Spleen (tissue), 11 donors: Measurements from ENCODE around the gene RTN3. TPM values are rescaled to one million over a fixed set of nuclear protein-coding genes. Genes with fewer than 3 reads are reported as not detected.

Experiments
- DNase-seq: peaks from one replicate; pipeline ENCODE4 v3.0.0-alpha.2; 2020
- H3K27ac ChIP-seq, 8 donors: fragments of 200-600 bp; sonication (generic) in 7 of 8; 1 replicate in 4 of 8; 2 replicates in 4 of 8; pipeline versions ENCODE4 v1.5.0 to v1.8.0; 2016 to 2021; ENCODE audit warnings: inconsistent platforms in 4 of 8, mild to moderate bottlenecking in 4 of 8, moderate library complexity in 1 of 8
- H3K27me3 ChIP-seq, 7 donors: fragments of 200-600 bp; sonication (generic) in 6 of 7; replicated peaks in 1 of 7; 1 replicate in 4 of 7; 2 replicates in 3 of 7; pipeline versions ENCODE4 v1.5.0 to v1.8.0; 2016 to 2021; ENCODE audit warnings: inconsistent platforms in 3 of 7, mild to moderate bottlenecking in 1 of 7
- H3K36me3 ChIP-seq, 6 donors: fragments of 200-600 bp; sonication (generic) in 5 of 6; 1 replicate in 4 of 6; 2 replicates in 2 of 6; pipeline versions ENCODE4 v1.5.0 to v1.8.0; 2016 to 2021; ENCODE audit warnings: inconsistent platforms in 2 of 6
- H3K4me1 ChIP-seq, 6 donors: fragments of 200-600 bp; sonication (generic) in 5 of 6; 1 replicate in 3 of 6; 2 replicates in 3 of 6; pipeline versions ENCODE4 v1.5.0 to v1.8.0; 2016 to 2021; ENCODE audit warnings: inconsistent platforms in 3 of 6
- H3K4me3 ChIP-seq, 8 donors: fragments of 200-600 bp; sonication (generic) in 7 of 8; 1 replicate in 4 of 8; 2 replicates in 4 of 8; pipeline versions ENCODE4 v1.5.0 to v1.8.0; 2016 to 2021; ENCODE audit warnings: inconsistent platforms in 4 of 8, mild to moderate bottlenecking in 4 of 8, moderate library complexity in 2 of 8
- H3K9me3 ChIP-seq, 8 donors: fragments of 200-600 bp; sonication (generic) in 7 of 8; 1 replicate in 4 of 8; 2 replicates in 4 of 8; pipeline versions ENCODE4 v1.5.0 to v1.8.0; 2016 to 2021; ENCODE audit warnings: inconsistent platforms in 4 of 8
- POLR2A ChIP-seq, 3 donors: fragments of 450-650 bp; IDR thresholded peaks; one replicate each; pipeline ENCODE4 v1.5.1; 2017; ENCODE audit warnings: antibody characterized with exemption in 3 of 3, mild to moderate bottlenecking in 1 of 3
- POLR2AphosphoS5 ChIP-seq, 3 donors: sonication (generic); formaldehyde crosslinking; IDR thresholded peaks; one replicate each; pipeline ENCODE4 v1.5.1; 2017; ENCODE audit warnings: antibody characterized with exemption in 3 of 3
- WGBS, 5 donors: extraction: QIAGEN DNeasy Blood & Tissue Kit in 3 of 5; methylation state at CpG; one replicate each; pipeline versions ENCODE4 v1.1.5 to v1.1.7; 2013 to 2018; 5-methylcytosine and 5-hydroxymethylcytosine counted together
- intact Hi-C: fragments of 100-400 bp; cut with DNase I; formaldehyde crosslinking; loops from one replicate; pipeline ENCODE4 v1.15.0; 2023; ENCODE audit warnings: low total_unique reads
- polyA plus RNA-seq, 3 donors: library from polyadenylated mRNA; stranded (reverse); fragments of 200-250 nt; gene quantifications; one replicate each; pipeline ENCODE4 v1.2.1, GENCODE V29; 2013
- total RNA-seq, 7 donors: library from RNA; depleted of rRNA in 3 of 7; stranded (reverse); fragments of >200 nt in 3 of 7; fragmentation: NEBNext Ultra II Directional in 4 of 7; extraction: Animal tissue kit (Norgen Biotek cat#: 25700) in 4 of 7; gene quantifications; one replicate each; pipeline versions ENCODE4 v1.1.0 to v1.2.1, GENCODE V29; 2016 to 2021
- TF ChIP-seq, protein P1 (sequence below), 11 experiments: fragments of 200-600 bp in 7 of 11; fragments of 450-650 bp in 4 of 11; sonication (generic) in 4 of 11; IDR thresholded peaks in 8 of 11; conservative IDR thresholded peaks in 3 of 11; 1 replicate in 7 of 11; 2 replicates in 4 of 11; pipeline versions ENCODE4 v1.4.0 to v1.8.0; 2016 to 2021; ENCODE audit warnings: antibody characterized with exemption in 11 of 11, inconsistent platforms in 4 of 11, mild to moderate bottlenecking in 1 of 11
- donor health status: healthy with polysubstance abuse.
- donor health status: DM: no; HTN: no; CAD: no; lungs with moderate emphysema.
- donor health status: DM: no; HTN: no; CAD: no.
- donor health status: Bipolar disorder and iron deficiency.
- donor health status: healthy.
- donor health status: DM: no; HTN: no; CAD: no.
- donor health status: DM: yes; HTN: yes; CAD: no.

Gene RTN3
- total and polyA plus RNA-seq, 10 donors = 17.6 to 166 (median 76.2) TPM

DNA sequence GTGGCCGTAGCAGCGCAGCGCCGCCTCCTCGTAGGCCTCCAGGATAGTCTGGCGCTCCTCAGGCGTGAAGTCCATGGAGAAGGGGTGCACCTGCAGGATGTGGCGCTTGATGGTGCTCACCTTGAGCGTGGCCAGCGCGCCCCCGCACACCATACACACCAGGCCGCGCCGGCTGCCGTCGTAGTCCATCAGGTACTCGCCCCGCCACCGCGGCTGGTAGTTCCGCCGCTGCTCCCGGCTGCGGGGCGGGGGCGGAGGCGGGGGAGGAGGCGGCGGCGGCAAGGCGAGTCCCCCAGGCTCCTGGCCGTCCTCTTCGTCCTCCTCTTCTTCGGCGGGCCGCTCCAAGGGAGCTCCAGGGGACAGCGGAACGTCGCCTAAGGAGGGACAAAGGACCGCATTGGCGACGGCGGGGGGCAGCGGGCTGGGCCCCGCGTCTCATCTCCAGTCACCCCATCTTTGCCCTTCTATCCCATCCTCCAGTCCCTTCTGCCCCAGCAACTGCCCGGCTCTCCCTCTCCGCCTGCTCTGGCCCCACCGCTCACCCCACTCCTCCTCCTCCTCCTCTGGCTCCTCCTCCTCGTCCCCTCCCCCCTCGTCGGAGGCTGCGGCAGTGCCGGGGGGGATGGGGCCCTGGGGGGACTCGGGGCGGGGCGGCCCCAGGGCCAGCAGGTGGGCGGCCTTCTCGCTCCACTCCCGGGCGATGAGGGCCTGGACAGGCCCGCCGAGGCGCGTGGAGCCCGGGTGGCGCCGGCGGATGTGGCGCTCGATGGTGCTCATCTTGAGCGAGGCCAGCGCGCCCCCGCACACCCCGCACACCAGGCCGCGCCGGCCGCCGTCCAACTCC lies 82.4 kb downstream of the RTN3 start:
- Histone ChIP-seq H3K27me3 (peaks cover 0 to 1% (median under 1%) of the 10 kb centered on the region in 7 donors), H3K4me3 (peak overlapping the region in 5 of 8 donors; percentile 9 to 40 (median 15)), H3K36me3 (peaks cover 0 to 47% (median 5%) of the 10 kb centered on the region in 6 donors), H3K4me1 (peaks cover 0 to 37% (median 13%) of the 10 kb centered on the region in 6 donors), H3K27ac (peak overlapping the region in 5 of 8 donors; percentile 1 to 33 (median 22)), H3K9me3 (no peaks in the 10 kb centered on the region)
- no peak for DNase-seq
- 74 to 91% (median 76%) methylated on average over 30 to 82 of the region's 82 CpGs for WGBS, 5 donors
- intact Hi-C loops = no loop called here
- TF ChIP-seq POLR2AphosphoS5 (IDR thresholded peaks at IDR 0.05) (peak in 1 of 3 donors; percentile 5), POLR2A (IDR thresholded peaks at IDR 0.05) (no peak)
- TF ChIP-seq, protein P1, sequence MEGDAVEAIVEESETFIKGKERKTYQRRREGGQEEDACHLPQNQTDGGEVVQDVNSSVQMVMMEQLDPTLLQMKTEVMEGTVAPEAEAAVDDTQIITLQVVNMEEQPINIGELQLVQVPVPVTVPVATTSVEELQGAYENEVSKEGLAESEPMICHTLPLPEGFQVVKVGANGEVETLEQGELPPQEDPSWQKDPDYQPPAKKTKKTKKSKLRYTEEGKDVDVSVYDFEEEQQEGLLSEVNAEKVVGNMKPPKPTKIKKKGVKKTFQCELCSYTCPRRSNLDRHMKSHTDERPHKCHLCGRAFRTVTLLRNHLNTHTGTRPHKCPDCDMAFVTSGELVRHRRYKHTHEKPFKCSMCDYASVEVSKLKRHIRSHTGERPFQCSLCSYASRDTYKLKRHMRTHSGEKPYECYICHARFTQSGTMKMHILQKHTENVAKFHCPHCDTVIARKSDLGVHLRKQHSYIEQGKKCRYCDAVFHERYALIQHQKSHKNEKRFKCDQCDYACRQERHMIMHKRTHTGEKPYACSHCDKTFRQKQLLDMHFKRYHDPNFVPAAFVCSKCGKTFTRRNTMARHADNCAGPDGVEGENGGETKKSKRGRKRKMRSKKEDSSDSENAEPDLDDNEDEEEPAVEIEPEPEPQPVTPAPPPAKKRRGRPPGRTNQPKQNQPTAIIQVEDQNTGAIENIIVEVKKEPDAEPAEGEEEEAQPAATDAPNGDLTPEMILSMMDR (IDR thresholded peaks at IDR 0.05 in 8 of 11, conservative IDR thresholded peaks at IDR 0.05 in 3 of 11) = no peak

DNA sequence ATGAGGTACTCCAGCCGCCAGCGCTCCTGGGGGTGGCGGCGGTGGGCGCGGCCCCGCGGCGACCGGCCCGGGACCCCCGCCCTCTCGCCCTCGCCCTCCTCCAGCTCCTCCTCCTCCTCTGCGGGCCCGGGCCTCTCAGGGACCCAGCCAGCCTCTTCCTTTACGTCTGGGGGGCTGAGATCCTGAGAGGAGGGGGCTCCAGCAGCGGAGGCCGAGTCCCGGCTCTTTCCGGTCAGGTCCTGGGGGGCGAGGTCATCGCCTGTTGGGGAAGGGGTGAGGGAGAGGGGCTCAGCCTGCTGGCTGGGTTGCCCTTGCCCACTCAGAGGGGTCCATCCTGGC lies 83.0 kb downstream of the RTN3 start:
- peaks cover under 1 to 42% (median 16%) of the 10 kb centered on the region in 6 donors for H3K4me1 ChIP-seq
- H3K9me3 ChIP-seq = no peaks in the 10 kb centered on the region
- H3K36me3 ChIP-seq = peaks cover 0 to 41% (median 3%) of the 10 kb centered on the region in 6 donors
- DNase-seq = no peak
- H3K27ac ChIP-seq = peak overlapping the region in 3 of 8 donors; percentile 22 to 33 (median 31)
- H3K27me3 ChIP-seq = peaks cover 0 to 7% (median 6%) of the 10 kb centered on the region in 7 donors
- TF ChIP-seq, protein P1 (IDR thresholded peaks at IDR 0.05 in 8 of 11, conservative IDR thresholded peaks at IDR 0.05 in 3 of 11) = no peak
- TF ChIP-seq POLR2A (IDR thresholded peaks at IDR 0.05) = no peak
- intact Hi-C loops = no loop called here
- 81 to 98% (median 89%) methylated on average over 6 to 23 of the region's 23 CpGs for WGBS, 5 donors
- no peak overlapping the region for H3K4me3 ChIP-seq

DNA sequence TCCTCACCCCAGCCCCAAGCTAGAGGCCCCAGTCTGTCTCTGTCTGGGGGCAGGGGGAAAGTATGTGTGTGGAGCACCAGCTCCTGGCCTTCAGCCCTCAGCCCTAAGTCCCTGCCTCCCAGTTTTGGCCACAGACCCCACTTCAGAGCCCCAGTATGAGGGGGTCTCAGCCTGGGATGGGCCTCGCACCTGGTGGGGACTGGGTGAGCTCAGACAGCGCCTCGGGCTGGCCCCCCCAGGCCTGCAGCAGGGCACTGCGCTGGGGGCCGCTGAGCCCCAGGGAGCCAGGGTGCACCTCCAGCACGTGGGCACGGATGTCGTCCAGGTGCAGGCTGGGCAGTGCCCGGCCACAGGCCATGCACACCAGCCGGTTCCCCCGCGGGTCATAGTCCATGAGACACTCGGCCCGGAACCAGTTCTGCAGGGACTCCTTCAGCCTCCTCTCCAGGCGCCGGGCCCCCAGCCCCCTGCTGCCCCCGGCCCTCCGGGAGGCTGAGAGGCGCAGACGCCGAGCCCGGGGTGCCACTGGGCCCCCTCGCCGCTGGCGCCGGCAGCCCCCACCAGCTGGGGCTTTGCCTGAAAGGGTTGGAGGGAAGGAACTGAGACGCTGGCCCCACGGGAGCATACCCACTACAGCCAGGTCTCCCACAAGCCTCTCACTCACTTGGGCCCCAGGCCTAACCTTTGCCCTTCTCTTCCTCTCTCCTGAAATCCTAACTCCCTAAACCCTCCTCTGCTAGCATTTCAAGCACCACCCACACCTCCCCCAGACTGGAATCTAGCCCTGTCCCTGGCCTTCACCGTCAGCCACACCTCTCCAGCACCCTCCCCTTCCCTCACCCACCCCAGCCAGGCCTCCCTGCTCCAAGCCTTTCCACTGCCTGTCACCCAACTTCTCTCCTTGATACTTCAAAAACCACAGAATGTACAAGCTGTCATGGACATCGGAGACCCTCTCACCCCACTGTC lies 83.7 kb downstream of the RTN3 start:
- no peak for TF ChIP-seq POLR2AphosphoS5 (IDR thresholded peaks at IDR 0.05)
- TF ChIP-seq POLR2A (IDR thresholded peaks at IDR 0.05) = no peak
- TF ChIP-seq, protein P1 (IDR thresholded peaks at IDR 0.05 in 8 of 11, conservative IDR thresholded peaks at IDR 0.05 in 3 of 11) = no peak
- peaks cover 0 to 14% (median 12%) of the 10 kb centered on the region in 7 donors for H3K27me3 ChIP-seq
- H3K36me3 ChIP-seq = peaks cover 0 to 35% (median under 1%) of the 10 kb centered on the region in 6 donors
- H3K27ac ChIP-seq = peak overlapping the region in 2 of 8 donors; percentile 22 to 31
- H3K4me3 ChIP-seq = no peak overlapping the region
- intact Hi-C loops = loop anchor here (5.0 kb wide), 1 partner anchor 387 kb away; no protein-coding TSS in a partner anchor
- H3K9me3 ChIP-seq = no peaks in the 10 kb centered on the region
- 77 to 93% (median 90%) methylated on average over 16 to 30 of the region's 30 CpGs for WGBS, 5 donors
- peaks cover 7 to 48% (median 23%) of the 10 kb centered on the region in 6 donors for H3K4me1 ChIP-seq
- DNase-seq = no peak
